H9 (cell line): Measurements from ENCODE around the gene ANTXR2. TPM values are rescaled to one million over a fixed set of nuclear protein-coding genes. Genes with fewer than 3 reads are reported as not detected.

Source experiments
- DNase-seq: peaks from one replicate; pipeline ENCODE4 v3.0.0-alpha.2; 2017
- H2AFZ ChIP-seq: one replicate; pipeline ENCODE4 v1.6.1; 2013; ENCODE audit warnings: mild to moderate bottlenecking, low read length, control low read depth, moderate library complexity
- H2AK5ac ChIP-seq: 2 replicates; pipeline ENCODE4 v1.6.1; 2013; ENCODE audit warnings: low read length, control low read depth, mixed read lengths; ENCODE audit not compliant: insufficient read length
- H2BK120ac ChIP-seq: one replicate; pipeline ENCODE4 v1.6.1; 2013; ENCODE audit warnings: low read depth, mild to moderate bottlenecking, low read length, control low read depth, inconsistent platforms; ENCODE audit not compliant: poor library complexity, severe bottlenecking
- H2BK12ac ChIP-seq: 2 replicates; pipeline ENCODE4 v1.6.1; 2013; ENCODE audit warnings: low read length, control low read depth, mixed read lengths, low read depth; ENCODE audit not compliant: insufficient read length
- H2BK15ac ChIP-seq: 2 replicates; pipeline ENCODE4 v1.6.1; 2013; ENCODE audit warnings: low read depth, low read length, control low read depth
- H2BK20ac ChIP-seq: one replicate; pipeline ENCODE4 v1.6.1; 2013; ENCODE audit warnings: low read depth, mild to moderate bottlenecking, low read length, control low read depth, inconsistent platforms; ENCODE audit not compliant: poor library complexity, severe bottlenecking
- H2BK5ac ChIP-seq: 2 replicates; pipeline ENCODE4 v1.6.1; 2013; ENCODE audit warnings: low read length, control low read depth, mixed read lengths; ENCODE audit not compliant: insufficient read length
- H3K14ac ChIP-seq: 2 replicates; pipeline ENCODE4 v1.6.1; 2013; ENCODE audit warnings: low read length, control low read depth; ENCODE audit not compliant: insufficient read depth
- H3K18ac ChIP-seq: 2 replicates; pipeline ENCODE4 v1.6.1; 2013; ENCODE audit warnings: low read depth, mild to moderate bottlenecking, mixed read lengths, low read length, control low read depth; ENCODE audit not compliant: insufficient read length
- H3K23ac ChIP-seq: 2 replicates; pipeline ENCODE4 v1.6.1; 2013; ENCODE audit warnings: low read length, control low read depth, mixed read lengths, low read depth; ENCODE audit not compliant: insufficient read length
- H3K23me2 ChIP-seq: 2 replicates; pipeline ENCODE4 v1.6.1; 2013; ENCODE audit warnings: low read depth, mild to moderate bottlenecking, mixed read lengths, low read length, control low read depth; ENCODE audit not compliant: insufficient read length, poor library complexity, severe bottlenecking
- H3K27ac ChIP-seq: 2 replicates; pipeline ENCODE4 v1.5.1; 2013; ENCODE audit warnings: low read length, control low read depth, mixed read lengths, low read depth; ENCODE audit not compliant: insufficient read length
- H3K27me3 ChIP-seq: 2 replicates; pipeline ENCODE4 v1.6.1; 2013; ENCODE audit warnings: low read length, control low read depth, inconsistent platforms; ENCODE audit not compliant: insufficient read depth
- H3K4ac ChIP-seq: 2 replicates; pipeline ENCODE4 v1.6.1; 2013; ENCODE audit warnings: low read depth, mild to moderate bottlenecking, control low read depth, inconsistent platforms, low read length, moderate library complexity
- H3K4me1 ChIP-seq: 2 replicates; pipeline ENCODE4 v1.6.1; 2013; ENCODE audit warnings: low read length, control low read depth, inconsistent platforms; ENCODE audit not compliant: insufficient read depth
- H3K4me2 ChIP-seq: 2 replicates; pipeline ENCODE4 v1.6.1; 2013; ENCODE audit warnings: low read length, control low read depth, mixed read lengths; ENCODE audit not compliant: insufficient read length, insufficient read depth
- H3K56ac ChIP-seq: 2 replicates; pipeline ENCODE4 v1.6.1; 2013; ENCODE audit warnings: low read depth, mild to moderate bottlenecking, mixed read lengths, low read length, control low read depth; ENCODE audit not compliant: insufficient read length
- H3K79me1 ChIP-seq: 2 replicates; pipeline ENCODE4 v1.6.1; 2013; ENCODE audit warnings: low read depth, mild to moderate bottlenecking, moderate library complexity, low read length, control low read depth, inconsistent platforms; ENCODE audit not compliant: insufficient read depth, poor library complexity, severe bottlenecking
- H3K79me2 ChIP-seq: 2 replicates; pipeline ENCODE4 v1.6.1; 2013; ENCODE audit warnings: low read length, control low read depth, inconsistent platforms; ENCODE audit not compliant: insufficient read depth
- H3K9ac ChIP-seq: 2 replicates; pipeline ENCODE4 v1.6.1; 2013; ENCODE audit warnings: low read length, control low read depth, mixed read lengths; ENCODE audit not compliant: insufficient read length; ENCODE audit errors: extremely low read depth
- H3K9me3 ChIP-seq: one replicate; pipeline ENCODE4 v1.6.1; 2013; ENCODE audit warnings: low read depth, low read length, inconsistent platforms; ENCODE audit not compliant: control insufficient read depth
- H3T11ph ChIP-seq: one replicate; pipeline ENCODE4 v1.6.1; 2013; ENCODE audit warnings: mild to moderate bottlenecking, low read length, control low read depth, inconsistent platforms
- H4K20me1 ChIP-seq: one replicate; pipeline ENCODE4 v1.6.1; 2013; ENCODE audit not compliant: control insufficient read depth, insufficient read length, insufficient read depth
- H4K5ac ChIP-seq: 2 replicates; pipeline ENCODE4 v1.6.1; 2013; ENCODE audit warnings: low read depth, mild to moderate bottlenecking, mixed read lengths, low read length, control low read depth; ENCODE audit not compliant: insufficient read length
- H4K8ac ChIP-seq: replicated peaks from 2 replicates; pipeline ENCODE4 v1.6.1; 2013; ENCODE audit warnings: low read length, control low read depth, mixed read lengths, low read depth; ENCODE audit not compliant: insufficient read length
- H4K91ac ChIP-seq: 2 replicates; pipeline ENCODE4 v1.6.1; 2013; ENCODE audit warnings: low read depth, mild to moderate bottlenecking, moderate library complexity, mixed read lengths, low read length, control low read depth; ENCODE audit not compliant: insufficient read length
- H3K27ac Mint-ChIP-seq, 3 experiments: 2 replicates in 2 of 3; 3 replicates in 1 of 3; pipeline ENCODE4 v1.8.0; 2020 to 2021; ENCODE audit warnings: mixed read lengths in 3 of 3, mild to moderate bottlenecking in 1 of 3, moderate library complexity in 1 of 3
- H3K27me3 Mint-ChIP-seq: 2 replicates; pipeline ENCODE4 v1.8.0; 2021; ENCODE audit warnings: low read depth, mild to moderate bottlenecking, moderate library complexity, mixed read lengths
- H3K36me3 Mint-ChIP-seq, 3 experiments: 2 replicates in 2 of 3; 3 replicates in 1 of 3; pipeline ENCODE4 v1.8.0; 2020 to 2021; ENCODE audit warnings: low read depth in 3 of 3, mixed read lengths in 3 of 3; ENCODE audit not compliant: insufficient read depth in 1 of 3
- H3K4me1 Mint-ChIP-seq, 2 experiments: 2 replicates each; pipeline ENCODE4 v1.8.0; 2020; ENCODE audit warnings: mixed read lengths in 2 of 2
- H3K4me3 Mint-ChIP-seq, 2 experiments: 2 replicates in 1 of 2; 3 replicates in 1 of 2; pipeline ENCODE4 v1.8.0; 2020 to 2021; ENCODE audit warnings: mild to moderate bottlenecking in 2 of 2, mixed read lengths in 2 of 2, moderate library complexity in 1 of 2
- H3K9me3 Mint-ChIP-seq, 2 experiments: 2 replicates in 1 of 2; 3 replicates in 1 of 2; pipeline ENCODE4 v1.8.0; 2020; ENCODE audit warnings: mild to moderate bottlenecking in 2 of 2, mixed read lengths in 2 of 2, moderate library complexity in 1 of 2
- whole genome bisulfite sequencing: extraction: QIAGEN DNeasy Blood & Tissue Kit; methylation state at CpG from one replicate; pipeline ENCODE4 v1.1.7; 2013; ENCODE audit warnings: missing lambda C conversion rate, low lambda C conversion rate, mixed read lengths; ENCODE audit not compliant: insufficient read length; ENCODE audit errors: extremely low coverage; 5-methylcytosine and 5-hydroxymethylcytosine counted together
- total RNA-seq: library from RNA; stranded (reverse); gene quantifications from 2 replicates; pipeline ENCODE4 v1.2.1, GENCODE V29; 2021
- TF ChIP-seq, protein P1 (sequence below): fragments of 200-600 bp; sonication (generic); conservative IDR thresholded peaks from 3 replicates; pipeline ENCODE4 v1.8.0; 2021; ENCODE audit warnings: antibody characterized with exemption, mild to moderate bottlenecking

ANTXR2 gene
- total RNA-seq, 1 experiment from 2014 or later: 4.7 TPM

DNA sequence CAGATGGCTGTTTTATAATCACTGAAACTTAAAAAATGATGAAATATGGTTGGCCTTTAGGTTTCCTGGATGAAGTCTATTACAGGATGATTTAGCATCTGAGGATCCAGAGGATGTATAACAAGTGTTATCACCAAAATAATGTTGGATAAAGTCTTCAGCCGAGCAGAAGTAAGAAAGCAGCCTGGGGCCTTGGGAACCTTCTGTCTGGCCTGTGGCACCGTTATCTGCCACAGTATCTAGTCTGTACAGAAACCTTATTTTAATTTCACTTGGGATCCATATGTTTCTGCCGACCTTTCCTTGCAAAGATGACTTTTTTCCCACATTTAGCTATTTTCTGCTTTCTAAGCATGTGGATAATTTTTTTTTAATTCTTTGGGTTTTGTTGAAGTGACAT lies 20.5 kb upstream of the ANTXR2 start:
- peaks cover 8% of the 10 kb centered on the region for H3K27me3 Mint-ChIP-seq

More for the DNA sequence above, 20.5 kb upstream of the ANTXR2 start:
- Histone ChIP-seq H3K79me2 (no peaks in the 10 kb centered on the region), H2BK120ac (no peak overlapping the region), H3K4ac (no peak overlapping the region), H2BK12ac (no peak overlapping the region), H4K5ac (no peak overlapping the region), H3K27ac (no peak overlapping the region), H3T11ph (no peak overlapping the region), H3K14ac (no peak overlapping the region), H3K4me1 (no peaks in the 10 kb centered on the region), H2BK15ac (no peak overlapping the region), H2BK20ac (no peak overlapping the region), H3K9ac (no peak overlapping the region), H3K27me3 (no peaks in the 10 kb centered on the region), H3K18ac (no peak overlapping the region), H3K9me3 (no peaks in the 10 kb centered on the region), H3K23me2 (no peaks in the 10 kb centered on the region), H3K4me2 (no peak overlapping the region), H2BK5ac (no peak overlapping the region), H3K23ac (no peak overlapping the region), H3K56ac (no peak overlapping the region), H2AK5ac (no peak overlapping the region), H2AFZ (no peak overlapping the region), H4K20me1 (no peaks in the 10 kb centered on the region), H4K8ac (no peak overlapping the region), H4K91ac (no peak overlapping the region), H3K79me1 (no peaks in the 10 kb centered on the region)
- Mint-ChIP-seq H3K9me3 (no peaks in the 10 kb centered on the region), H3K36me3 (no peaks in the 10 kb centered on the region), H3K4me3 (no peak overlapping the region), H3K4me1 (no peaks in the 10 kb centered on the region), H3K27ac (no peak overlapping the region)
- no CpG with 5 or more reads among the region's 3 CpGs for WGBS
- DNase-seq: no peak
- TF ChIP-seq, protein P1, sequence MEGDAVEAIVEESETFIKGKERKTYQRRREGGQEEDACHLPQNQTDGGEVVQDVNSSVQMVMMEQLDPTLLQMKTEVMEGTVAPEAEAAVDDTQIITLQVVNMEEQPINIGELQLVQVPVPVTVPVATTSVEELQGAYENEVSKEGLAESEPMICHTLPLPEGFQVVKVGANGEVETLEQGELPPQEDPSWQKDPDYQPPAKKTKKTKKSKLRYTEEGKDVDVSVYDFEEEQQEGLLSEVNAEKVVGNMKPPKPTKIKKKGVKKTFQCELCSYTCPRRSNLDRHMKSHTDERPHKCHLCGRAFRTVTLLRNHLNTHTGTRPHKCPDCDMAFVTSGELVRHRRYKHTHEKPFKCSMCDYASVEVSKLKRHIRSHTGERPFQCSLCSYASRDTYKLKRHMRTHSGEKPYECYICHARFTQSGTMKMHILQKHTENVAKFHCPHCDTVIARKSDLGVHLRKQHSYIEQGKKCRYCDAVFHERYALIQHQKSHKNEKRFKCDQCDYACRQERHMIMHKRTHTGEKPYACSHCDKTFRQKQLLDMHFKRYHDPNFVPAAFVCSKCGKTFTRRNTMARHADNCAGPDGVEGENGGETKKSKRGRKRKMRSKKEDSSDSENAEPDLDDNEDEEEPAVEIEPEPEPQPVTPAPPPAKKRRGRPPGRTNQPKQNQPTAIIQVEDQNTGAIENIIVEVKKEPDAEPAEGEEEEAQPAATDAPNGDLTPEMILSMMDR: no peak
